K562 (cell line): ENCODE measurements around the gene KCTD21. TPM values are rescaled to one million over a fixed set of nuclear protein-coding genes. Genes with fewer than 3 reads are reported as not detected.

Source experiments
- ATF7 ChIP-seq: fragments of 450-650 bp; IDR thresholded peaks from 2 replicates; pipeline ENCODE4 v1.7.1; 2014; ENCODE audit warnings: mild to moderate bottlenecking, moderate library complexity
- HNRNPK ChIP-seq: fragments of 200-400 bp; formaldehyde crosslinking; IDR thresholded peaks from one replicate; pipeline ENCODE4 v1.6.1; 2018; ENCODE audit warnings: mild to moderate bottlenecking, low read depth, low read length; ENCODE audit not compliant: poor library complexity, severe bottlenecking
- PHB ChIP-seq: fragments of 250-450 bp; sonication (Bioruptor Pico); IDR thresholded peaks from 2 replicates; pipeline ENCODE4 v1.5.0; 2021
- PRDM10 ChIP-seq: fragments of 450-650 bp; IDR thresholded peaks from 2 replicates; pipeline ENCODE4 v1.6.1; 2018; ENCODE audit not compliant: partially characterized antibody
- RBBP5 ChIP-seq: fragments of 200-600 bp; sonication (generic); IDR thresholded peaks from 2 replicates; pipeline ENCODE4 v1.6.1; 2012; ENCODE audit warnings: borderline replicate concordance, mild to moderate bottlenecking, low read length, control low read depth, inconsistent platforms; ENCODE audit not compliant: insufficient read depth, poor library complexity, severe bottlenecking
- REST ChIP-seq, 2 experiments: fragments of 450-650 bp; formaldehyde crosslinking in 1 of 2; IDR thresholded peaks; 2 replicates each; pipeline versions ENCODE4 v1.4.0 to v1.6.1; 2014 to 2020; ENCODE audit warnings: mild to moderate bottlenecking in 2 of 2, borderline replicate concordance in 1 of 2, low read depth in 1 of 2
- TFAP4 ChIP-seq: sonication (generic); formaldehyde crosslinking; IDR thresholded peaks from 2 replicates; pipeline ENCODE4 v1.8.0; 2022; ENCODE audit warnings: missing genetic modification reagents, mild to moderate bottlenecking, moderate library complexity, borderline replicate concordance
- XRCC4 ChIP-seq: IDR thresholded peaks from one replicate; pipeline ENCODE4 v1.6.1; 2011; ENCODE audit not compliant: insufficient read depth, insufficient read length; ENCODE audit errors: extremely low read depth
- ZBTB34 ChIP-seq: fragments of 250-450 bp; sonication (Bioruptor Pico); IDR thresholded peaks from 2 replicates; pipeline ENCODE4 v1.8.0; 2021; ENCODE audit warnings: mild to moderate bottlenecking, moderate library complexity
- polyA plus RNA-seq, 8 experiments: library from polyadenylated mRNA; depleted of rRNA in 4 of 8; stranded (reverse) in 5 of 8; unstranded in 3 of 8; fragments of >200 nt; fragmentation: Nextera tagmentation in 2 of 8; fragmentation: Illumina TruSeq in 1 of 8; extraction: Ambion mirVana in 2 of 8; extraction: Trizol in 1 of 8; gene quantifications; 2 replicates each; pipeline versions ENCODE4 v1.2.1 to v1.2.3, GENCODE V29; 2011 to 2014; ENCODE audit warnings: inconsistent platforms in 1 of 8, missing spikeins in 1 of 8
- total RNA-seq, 7 experiments: library from RNA; depleted of rRNA in 6 of 7; stranded (reverse); fragments of >200 nt in 6 of 7; fragmentation: Illumina TruSeq in 2 of 7; extraction: Trizol in 2 of 7; gene quantifications; 2 replicates each; pipeline versions ENCODE4 v1.2.1 to v1.2.3, GENCODE V29; 2011 to 2021; ENCODE audit warnings: low replicate concordance in 1 of 7

Gene KCTD21
- total and polyA plus RNA-seq, 9 of the 15 experiments (the other 6 are each of a cell fraction or from before 2014, with no cell fraction given): 0.34 to 5.4 (median 1.9) TPM

GRCh38 chr11:78150754-78151153, 37.7 kb downstream of the KCTD21 start (continued):
- TF ChIP-seq PRDM10 (no peak), RBBP5 (no peak), XRCC4 (no peak), REST (IDR thresholded peaks at IDR 0.05; ENCODE audit: borderline replicate concordance) (no peak), REST (CRISPR knock-in tag; IDR thresholded peaks at IDR 0.05; ENCODE audit: low read depth) (no peak), ZBTB34 (no peak), TFAP4 (CRISPR knock-in tag) (no peak), PHB (no peak), HNRNPK (no peak), ATF7 (no peak)
- TF ChIP-seq, all 486 proteins: peak for 0
